ENCODE measurements around the gene EPHA5.

The EPHA5 gene

DNA sequence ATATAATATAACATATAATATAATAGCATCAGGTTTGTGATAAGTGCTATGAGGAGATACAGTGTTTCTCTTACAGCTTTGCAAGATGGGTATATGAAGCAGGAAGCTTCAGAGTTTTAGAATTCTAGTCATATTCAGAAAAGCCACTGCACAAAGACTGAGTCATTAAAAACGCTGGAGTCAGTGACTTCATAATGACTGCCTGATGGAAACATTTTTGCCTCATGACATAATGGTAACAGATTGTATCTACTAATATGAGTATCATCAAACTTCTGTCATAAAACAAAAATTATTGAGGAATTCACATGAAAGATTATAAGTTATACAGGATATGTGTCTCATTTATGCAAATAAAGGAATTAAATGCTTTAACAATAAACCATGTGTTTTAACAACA, 46.8 kb downstream of the EPHA5 start:
- DNase-seq = no peak

DNA sequence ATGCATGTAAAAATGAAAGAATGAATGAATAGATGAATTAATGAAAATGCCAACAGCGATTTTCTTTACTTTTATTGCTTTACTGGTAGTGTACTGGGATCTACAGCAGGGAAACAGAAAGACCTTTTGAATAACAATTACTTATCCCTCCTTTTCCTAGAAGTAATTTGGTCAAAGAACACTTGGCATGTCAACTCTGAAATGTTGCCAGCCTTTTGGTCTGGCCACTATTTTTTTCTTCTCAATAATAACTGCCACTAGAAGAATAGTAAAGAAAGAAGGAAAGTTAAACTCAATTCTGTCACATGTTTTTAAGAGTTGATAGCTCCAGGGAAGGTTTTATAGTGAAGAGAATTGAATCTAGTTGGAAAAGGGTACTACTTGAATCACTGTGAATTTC, 52.9 kb downstream of the EPHA5 start:
- no peak for DNase-seq

DNA sequence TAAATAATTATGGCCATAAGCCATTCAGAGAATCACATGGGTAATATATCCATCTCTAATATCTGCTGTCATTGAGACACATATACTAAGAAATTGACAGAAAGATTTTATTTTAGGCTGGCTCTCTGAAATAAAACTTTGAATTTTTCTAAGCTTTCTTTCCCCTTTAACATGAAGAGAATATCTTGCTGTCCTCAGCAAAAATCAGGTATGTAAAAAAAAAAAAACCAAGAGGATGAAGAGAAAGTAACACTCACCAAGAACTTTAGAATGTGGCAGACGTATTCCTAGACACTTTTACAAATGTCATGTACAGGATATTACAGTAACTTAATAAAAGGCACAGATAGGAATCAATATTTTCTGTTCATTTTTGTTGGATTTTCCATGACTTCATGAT, 65.8 kb downstream of the EPHA5 start:
- DNase-seq = no peak

DNA sequence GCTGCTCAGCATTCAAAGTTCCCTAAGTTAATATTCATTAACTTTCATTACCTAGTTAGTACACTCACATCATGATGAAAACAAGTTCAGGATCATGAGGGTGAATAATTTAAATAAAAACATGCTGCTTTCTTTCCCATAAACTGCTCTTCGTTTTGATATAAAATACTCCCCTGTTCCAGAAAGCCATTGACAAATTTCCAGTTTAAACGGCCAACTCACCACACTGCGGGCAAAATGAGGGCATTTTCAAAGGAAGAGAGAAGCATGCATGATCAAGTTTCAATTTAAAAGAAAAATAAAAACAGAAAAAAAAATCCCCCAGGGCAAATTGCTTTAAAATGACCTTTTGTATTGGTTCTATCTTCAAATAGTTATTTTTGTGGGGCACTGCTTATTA, 69.6 kb downstream of the EPHA5 start:
- DNase-seq = no peak

DNA sequence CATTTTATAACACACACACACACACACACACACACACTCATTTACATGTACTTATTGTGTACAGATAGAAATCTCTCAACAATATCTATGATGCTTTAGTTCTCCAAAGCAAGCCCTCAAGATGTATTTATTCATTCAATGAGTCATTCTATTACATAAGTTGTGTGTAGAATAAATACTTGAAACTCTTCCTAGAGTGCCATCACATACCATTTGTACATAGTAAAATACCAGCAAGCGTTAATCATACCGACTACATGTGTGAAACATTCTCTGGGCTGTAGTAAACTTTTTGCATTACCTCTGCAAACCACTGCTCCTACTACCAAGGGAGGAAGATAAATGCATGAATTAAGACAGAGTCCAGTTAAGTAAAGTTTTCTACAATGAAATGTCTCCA, 70.9 kb downstream of the EPHA5 start:
- DNase-seq = no peak

DNA sequence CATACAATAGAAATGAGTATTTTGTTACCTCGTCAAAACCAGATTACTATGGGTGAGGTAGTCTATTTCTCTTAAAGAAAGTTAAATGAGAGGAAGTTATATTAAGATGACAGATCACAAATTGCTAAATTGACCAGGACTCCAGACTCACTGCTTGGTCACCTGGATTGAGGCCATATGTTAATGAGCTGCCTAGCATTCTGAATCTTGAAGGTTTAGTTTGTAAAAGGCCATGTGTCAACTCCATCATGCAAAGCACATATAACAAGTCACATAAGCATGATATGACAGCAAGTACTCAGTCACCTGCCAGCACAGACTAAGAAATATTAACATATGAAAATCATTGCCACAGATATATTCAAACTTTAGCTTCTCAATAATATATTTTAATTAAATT, 72.6 kb downstream of the EPHA5 start:
- DNase-seq = no peak

DNA sequence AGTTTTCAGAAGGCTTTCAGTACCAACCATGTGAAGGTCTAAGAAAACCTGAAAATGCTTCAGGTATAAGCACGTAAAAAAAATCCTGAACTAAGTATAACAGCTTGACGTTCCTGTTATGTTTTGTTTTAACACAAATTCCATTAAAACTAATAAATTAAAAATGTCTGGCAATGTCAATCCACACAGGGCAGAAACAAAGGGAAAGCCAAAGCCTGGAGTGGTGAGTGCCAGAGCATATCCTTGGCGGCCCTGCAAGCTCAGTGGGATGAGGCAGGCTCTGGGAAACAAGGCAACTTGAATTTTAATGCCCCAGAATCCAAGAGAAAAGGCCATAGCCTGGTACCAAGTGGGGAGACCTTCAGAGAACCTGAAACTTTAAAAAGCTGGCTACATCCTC, 78.2 kb downstream of the EPHA5 start:
- no peak for DNase-seq

DNA sequence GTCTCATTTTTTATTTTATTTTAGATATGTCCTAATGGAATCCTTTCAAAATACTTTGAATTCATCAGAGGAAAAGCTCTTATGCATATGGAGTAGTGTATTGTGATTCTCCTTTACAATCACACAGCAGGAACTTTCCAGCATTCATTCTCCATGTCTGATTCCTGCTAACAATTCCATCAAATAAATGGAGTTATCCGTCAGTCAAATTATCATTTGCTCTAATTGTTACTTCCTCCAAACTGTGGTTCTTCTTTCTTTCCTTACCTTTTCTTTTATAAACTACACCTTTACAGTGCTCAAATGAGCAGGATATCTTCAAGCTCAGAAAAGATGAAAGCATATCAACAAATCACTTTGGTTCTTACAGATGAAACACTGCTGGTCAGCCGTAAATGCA, 80.4 kb downstream of the EPHA5 start:
- DNase-seq = no peak

DNA sequence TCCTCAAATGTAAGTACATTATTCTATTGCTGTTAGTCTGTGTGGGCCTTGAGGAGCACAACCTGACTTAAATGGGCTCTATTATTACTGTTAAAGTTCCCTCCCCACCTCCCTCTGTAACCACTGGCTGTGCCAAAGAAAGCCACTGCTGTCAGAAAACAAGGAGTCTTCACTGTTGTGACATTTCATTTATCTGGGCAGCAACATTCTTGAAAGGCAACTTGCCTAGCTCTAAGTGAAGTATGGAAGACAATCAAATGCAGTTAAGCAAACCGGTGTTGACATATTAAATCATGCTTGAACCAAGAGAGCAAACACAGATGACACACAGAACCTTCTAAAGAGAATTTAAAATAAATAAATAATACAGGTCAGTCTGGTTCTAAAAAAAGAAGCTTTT, 81.0 kb downstream of the EPHA5 start:
- no peak for DNase-seq

DNA sequence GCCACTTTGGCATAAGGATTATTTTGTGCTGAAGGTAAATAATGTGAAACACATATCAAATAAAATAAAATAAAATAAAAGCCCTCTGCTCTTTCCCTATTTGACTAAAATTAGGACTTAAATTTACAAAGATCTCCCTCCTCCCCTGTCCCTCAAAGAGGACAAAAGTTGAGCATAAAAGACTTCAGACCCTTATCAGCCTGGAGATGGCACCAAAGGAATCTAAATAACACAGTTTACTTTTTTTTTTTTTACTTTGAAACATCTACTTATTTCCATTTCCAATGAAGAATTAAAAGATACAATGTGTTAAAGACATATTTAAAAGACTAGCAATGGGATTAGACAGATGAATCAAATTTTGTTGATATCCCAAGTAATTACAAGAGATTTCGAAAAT, 89.7 kb downstream of the EPHA5 start:
- DNase-seq = no peak

DNA sequence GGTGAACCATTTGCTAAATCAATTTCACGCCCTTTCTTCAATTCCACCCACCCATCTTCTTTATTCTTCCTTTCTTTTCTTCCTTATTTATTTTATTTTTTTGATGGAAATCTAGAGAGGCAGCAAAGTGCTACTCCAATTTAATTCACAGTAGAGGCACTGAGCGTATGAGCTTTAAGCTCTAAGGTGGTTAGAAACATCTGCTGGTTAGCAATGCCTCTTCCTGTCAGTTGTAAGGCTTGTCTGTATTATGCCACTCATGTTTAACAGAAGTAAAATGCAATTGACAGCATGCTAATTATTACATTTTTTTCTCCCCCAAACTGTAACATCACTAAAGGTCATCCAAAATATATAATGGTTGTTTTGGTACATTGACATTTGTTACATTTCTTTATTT, 103.8 kb downstream of the EPHA5 start:
- no peak for DNase-seq

DNA sequence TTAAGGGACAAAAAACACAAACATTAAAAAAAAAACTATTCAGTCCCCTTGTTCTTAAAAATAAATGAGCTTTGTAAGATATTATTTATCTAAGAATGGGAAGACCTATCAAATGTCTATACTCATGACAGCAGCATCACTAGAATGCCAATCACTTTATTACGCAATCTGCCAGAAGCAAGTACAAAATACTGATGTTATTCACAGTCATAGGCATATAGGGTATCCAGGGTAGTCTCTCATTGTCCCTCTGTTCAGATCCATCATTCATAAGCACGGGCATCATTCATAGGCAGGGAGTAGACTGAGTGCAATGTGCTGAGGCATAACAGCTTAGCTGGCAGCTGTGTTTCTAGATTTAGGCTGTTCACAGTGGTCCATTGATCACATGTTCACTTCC, 109.1 kb downstream of the EPHA5 start:
- no peak for DNase-seq

DNA sequence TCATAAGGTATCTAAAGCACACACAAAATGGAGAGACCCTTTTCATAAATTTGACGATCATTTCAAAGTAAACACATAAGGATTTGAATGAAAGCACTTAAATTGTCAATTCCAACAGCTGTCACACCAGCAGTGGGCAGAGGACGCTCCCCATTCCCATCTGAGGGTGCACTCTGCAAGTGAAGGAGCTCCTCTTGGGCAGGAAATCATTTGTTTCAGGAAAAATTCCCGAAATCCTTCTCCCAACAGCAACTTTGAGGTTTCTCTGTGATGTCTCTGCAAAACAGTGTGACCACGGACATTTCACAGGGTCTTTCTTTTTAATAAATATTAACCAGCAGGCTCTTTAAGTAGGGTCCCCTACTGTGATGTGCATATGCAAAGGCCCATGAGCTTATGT, 111.0 kb downstream of the EPHA5 start:
- DNase-seq = no peak

DNA sequence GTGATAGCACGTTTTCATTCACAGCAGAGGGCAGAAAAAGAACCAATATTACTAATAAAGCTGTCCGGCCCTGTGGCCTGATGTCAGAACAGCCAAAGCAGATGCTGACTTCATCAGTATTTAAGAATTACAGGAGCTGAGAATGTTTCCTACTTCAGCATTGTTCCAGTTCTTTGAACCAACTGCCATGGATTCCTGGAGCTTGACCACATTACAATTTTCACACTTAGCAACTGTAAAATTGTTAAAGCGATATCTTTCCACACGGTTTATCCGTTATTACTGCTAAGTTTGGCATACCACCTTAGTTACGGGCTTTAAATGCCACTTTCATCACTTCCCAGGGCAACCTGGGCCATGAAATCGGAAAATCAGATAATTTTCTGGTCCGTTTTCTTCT, 118.2 kb downstream of the EPHA5 start:
- DNase-seq = no peak

DNA sequence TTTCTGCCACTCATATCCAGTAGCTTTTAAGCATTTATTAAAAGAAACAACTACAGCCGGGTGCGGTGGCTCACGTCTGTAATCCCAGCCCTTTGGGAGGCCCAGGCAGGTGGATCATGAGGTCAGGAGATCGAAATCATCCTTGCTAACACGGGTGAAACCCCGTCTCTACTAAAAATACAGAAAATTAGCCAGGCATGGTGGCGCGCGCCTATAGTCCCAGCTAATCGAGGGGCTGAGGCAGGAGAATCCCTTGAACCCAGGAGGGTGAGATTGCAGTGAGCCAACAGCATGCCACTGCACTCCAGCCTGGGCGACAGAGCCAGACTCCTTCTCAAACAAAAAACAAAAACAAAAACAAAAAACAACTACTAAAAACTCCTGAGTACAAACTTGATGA, 119.8 kb downstream of the EPHA5 start:
- DNase-seq = no peak

DNA sequence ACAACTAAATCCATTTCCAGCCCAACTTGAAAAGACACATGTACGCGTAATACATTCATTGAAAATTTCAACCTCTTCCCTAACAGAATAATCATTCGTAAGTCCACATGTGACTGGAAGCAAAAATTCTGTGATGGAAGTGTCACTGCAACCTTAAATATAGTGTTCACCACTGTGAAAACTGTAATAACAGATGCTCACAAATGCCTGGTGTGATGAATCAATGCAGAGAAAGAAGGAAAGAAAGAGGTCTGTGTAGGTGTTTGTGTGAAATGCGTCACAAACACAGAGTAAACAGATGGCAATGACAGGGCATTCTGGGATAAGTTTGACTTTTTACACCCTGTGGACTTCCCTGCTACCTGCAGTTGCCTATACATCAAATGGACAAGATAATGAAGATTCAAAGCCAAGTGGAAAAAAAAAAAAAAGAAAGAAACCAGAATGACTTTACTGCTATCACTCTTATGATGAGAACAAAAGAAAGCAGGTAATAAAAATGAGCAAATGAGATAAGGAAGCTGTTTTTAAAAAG, 123.3 kb downstream of the EPHA5 start:
- no peak for DNase-seq

DNA sequence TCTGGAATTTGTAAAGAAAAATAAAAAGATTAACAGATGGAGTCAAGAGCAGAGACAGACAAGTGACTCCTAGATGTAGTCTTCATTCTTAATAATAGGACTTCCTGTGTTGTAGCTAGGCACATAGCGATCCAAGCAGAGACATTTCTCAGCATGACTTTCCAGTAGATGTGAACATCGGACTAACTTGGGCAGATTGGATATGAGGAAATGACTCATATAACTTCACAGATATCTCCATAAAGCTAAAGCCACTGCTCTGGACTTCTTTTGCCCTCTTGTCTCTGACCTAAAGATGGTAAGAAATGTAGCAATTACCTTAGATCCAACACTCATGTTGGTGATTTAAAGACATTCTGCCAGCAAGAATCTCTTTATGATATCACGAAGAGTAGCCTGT, 131.7 kb downstream of the EPHA5 start:
- DNase-seq = no peak

DNA sequence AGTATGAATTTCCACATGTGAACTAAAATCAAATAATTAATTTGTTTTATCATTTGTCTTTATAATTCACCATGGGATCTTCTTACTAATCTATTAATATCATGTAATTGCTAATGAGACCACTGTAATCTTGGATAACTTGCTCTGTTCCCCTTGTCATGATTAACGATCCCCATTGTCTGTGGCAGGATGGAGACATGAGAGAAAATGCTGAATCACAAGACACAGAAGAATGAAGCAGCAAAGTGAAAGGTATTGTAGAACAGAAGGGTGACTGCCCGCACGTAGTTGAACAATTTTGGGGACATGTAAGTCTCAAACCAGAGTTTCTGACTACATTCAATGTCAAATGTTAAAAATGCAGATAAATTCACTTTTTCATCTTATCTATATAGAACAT, 135.2 kb downstream of the EPHA5 start:
- DNase-seq = no peak

DNA sequence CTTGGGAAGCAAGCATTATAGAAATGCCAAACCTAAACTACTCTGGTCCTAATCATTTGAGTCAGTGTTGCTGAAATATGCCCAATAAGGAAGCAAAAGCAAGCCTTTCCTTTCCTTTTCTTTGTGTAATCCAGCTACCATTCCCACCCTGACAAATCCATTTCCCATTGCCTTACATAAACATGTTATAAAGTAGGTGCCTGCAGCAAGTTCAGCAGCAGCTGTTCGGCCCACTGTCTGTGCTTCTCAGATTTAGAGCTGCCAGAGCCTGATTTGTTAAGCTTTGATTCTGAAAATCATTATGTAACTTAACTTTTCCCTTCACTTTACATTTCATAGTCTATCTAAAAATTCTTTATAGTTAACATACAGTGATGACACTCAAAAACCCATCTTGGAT, 148.6 kb downstream of the EPHA5 start:
- DNase-seq = no peak

DNA sequence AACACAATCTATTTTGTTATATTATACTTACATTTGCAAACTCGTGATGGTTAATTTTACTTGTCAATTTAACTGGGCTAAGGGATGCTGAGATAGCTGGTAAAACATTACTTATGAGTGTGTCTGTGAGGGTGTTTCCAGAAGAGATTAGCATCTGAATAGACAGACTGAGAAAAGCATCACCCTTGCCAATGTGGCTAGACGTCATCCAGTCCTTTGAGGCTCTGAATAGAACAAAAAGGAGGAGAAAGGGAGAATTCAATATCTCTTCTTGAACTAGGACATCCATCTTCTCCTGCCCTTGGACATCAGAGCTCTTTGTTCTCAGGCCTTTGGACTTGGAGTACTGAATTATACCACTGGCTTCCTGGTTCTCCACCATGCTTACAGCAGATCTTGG, 154.6 kb downstream of the EPHA5 start:
- DNase-seq = no peak

DNA sequence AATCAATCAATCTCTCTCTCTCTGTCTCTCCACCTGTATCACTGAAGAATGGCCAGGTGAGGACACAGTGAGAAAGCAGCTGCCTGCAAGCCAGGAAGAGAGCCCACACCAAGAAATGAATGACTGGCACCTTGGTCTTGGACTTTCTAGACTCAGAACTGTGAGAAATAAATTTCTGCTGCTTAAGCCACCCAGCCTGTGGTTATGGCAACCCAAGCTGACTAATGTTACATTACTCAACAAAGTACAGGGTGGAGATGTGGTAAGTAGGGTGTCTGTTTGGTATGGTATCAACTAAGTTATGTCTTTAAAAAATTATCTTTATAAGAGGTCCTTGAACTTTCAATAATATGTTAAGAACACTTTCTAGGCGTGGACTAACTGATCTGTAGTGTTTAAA, 159.3 kb downstream of the EPHA5 start:
- no peak for DNase-seq

DNA sequence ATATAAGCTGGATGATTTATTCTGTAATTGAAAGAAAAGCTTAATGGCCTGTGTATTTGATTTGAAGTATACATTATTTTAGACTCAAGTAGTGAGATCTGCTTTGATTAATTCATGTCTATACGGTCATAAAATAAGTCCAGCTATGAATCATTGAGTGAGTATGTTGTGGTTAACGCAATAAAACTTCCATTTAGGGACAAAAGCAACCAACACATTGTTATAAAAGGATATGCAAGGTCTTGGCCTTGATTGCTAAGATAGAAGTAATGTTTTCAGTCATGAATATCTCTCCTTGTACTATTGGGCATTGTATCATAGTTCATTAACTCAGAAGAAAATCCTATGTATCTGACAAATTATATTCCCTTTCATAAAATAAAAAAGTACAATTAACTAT, 162.1 kb downstream of the EPHA5 start:
- no peak for DNase-seq

DNA sequence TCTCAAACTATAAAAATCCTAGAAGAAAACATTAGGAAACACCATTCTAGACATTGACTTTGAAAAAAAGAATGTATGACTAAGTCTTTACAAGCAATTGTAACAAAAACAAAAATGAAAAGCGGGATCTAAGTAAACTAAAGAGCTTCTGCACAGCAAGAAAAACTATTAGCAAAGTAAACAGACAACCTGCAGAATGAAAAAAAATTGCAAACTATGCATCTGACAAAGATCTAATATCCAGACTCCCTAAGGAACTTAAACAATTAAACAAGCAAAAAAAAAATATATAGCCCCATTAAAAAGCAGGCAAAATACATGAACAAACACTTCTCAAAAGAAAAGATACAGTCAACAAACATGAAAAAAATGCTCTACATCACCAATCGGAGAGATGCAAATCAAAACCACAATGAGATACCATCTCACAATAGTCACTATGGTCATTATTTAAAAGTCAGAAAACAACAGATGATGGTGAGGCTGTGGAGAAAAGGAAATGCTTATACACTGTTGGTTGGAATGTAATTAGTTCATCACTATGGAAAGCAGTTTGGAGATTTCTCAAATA, 168.1 kb downstream of the EPHA5 start:
- no peak for DNase-seq

DNA sequence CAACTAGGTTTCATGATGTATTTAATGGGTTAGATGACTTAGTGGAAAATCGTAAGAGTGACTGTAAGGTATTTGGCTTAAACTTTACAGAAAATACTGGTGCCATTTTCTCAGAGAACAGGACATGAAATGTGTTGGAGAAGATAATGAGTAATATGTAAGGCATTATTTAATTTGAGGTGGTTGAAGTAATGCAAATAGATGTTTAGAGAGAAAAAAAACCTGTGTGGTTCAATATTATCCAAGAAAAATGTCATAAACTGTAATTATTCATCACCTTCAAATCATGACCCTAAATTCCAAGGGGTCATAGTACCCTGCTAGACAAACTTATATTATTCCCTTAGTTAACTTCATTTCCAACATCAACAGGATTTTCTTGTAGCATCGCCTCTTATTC, 171.7 kb downstream of the EPHA5 start:
- DNase-seq = no peak

DNA sequence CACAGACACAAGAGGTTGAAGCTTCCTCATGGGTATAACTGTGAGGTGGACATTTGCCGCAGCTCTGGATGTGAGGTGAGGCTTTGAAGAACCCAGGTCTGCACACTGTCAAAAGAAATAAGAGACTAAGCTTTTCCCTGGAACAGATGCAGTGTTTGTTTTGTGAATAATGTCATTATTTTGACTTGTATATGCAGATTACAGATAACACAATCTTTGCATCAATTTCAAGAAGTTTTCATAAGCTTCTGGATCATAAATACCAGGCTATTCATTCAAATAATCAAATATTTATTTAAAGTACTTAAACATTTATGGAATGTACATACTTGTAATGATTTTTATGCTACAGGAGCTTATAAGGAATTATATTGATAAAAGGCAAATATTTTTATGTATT, 174.8 kb downstream of the EPHA5 start:
- no peak for DNase-seq

DNA sequence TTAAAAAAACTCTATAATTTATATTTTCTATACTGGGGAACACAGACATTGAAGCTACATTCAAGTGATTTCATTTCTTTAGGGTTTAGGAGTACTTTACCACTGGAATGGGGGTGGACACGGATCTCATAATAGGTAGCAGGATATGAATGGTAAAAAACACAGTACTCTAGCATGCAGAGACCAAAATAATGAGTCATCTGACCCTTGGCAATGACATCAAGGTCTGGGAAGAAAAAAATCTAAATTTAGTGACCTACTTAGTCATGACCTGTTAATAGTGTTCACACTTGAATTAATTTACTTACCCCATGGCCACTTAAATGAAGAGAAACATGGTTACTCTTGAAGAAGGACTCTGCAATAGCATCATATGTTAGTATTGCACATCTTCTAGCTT, 187.9 kb downstream of the EPHA5 start:
- DNase-seq = no peak
